Measurements from ENCODE around the gene METTL22.

The METTL22 gene

DNA sequence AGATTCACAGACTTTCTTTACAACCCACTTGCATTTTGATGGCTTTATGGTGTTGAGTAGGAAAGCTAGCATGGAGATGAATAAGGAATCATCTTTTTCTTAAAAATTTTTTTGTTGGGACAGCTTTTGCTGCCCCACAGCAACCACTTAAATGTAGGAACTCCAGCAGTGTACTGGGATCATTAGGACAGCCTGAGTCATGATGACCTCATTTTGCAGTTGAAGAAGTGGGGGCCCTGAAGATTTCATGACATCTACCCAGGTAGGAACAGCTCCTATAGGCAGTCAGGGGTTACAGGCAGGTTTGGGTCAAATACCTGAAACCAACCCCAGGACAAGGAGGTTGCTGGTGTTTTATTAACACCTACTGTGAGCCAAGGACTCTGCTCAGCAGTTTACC lies 2.1 kb downstream of the METTL22 start:
- no peak overlapping the region for H3K27ac ChIP-seq (ENCODE audit: low read depth, low read length)
- no peak overlapping the region for H3K9ac ChIP-seq (ENCODE audit: low read length)
- H3K4me1 ChIP-seq (ENCODE audit: insufficient read depth, low read length), result peaks cover 14% of the 10 kb centered on the region
- H3K27me3 ChIP-seq (ENCODE audit: control insufficient read depth in 1 of 2, insufficient read depth in 2 of 2, low read length in 2 of 2), result no peaks in the 10 kb centered on the region
- peaks cover 30% of the 10 kb centered on the region for H3K36me3 ChIP-seq (ENCODE audit: insufficient read depth, low read length)
- no peak overlapping the region for H3K4me3 ChIP-seq (ENCODE audit: low read depth in 1 of 2, low read length in 2 of 2)
- H3K9me3 ChIP-seq (ENCODE audit: low read length), result no peaks in the 10 kb centered on the region

DNA sequence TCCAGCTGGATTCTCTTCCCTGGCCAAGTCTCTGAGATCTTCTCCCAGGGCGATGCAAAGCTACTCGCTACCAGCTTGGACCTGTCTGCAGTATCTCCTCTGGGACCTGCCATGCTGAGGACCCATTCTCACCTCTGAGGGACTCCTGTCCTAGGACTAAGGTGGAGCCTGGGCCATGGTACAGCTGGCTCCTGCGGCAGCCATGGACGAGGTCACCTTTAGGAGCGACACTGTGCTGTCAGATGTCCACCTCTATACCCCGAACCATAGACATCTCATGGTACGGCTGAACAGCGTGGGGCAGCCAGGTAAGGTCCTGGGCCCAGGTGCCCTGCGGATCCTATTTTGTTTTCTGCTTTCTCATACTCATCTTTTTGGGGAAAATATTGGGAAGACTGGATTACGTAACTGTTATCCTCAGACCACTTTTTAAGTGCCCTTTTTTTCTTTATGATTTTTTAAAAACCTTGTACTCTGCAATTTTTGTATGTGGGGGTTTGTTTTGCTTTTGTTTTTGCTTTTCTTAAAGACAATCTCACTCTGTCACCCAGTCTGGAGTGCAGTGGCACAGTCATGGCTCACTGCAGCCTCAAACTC lies 4.1 kb downstream of the METTL22 start:
- Histone ChIP-seq H3K9ac (ENCODE audit: low read length) (no peak overlapping the region), H3K36me3 (ENCODE audit: insufficient read depth, low read length) (peaks cover 50% of the 10 kb centered on the region), H3K4me1 (ENCODE audit: insufficient read depth, low read length) (peaks cover 14% of the 10 kb centered on the region)

DNA sequence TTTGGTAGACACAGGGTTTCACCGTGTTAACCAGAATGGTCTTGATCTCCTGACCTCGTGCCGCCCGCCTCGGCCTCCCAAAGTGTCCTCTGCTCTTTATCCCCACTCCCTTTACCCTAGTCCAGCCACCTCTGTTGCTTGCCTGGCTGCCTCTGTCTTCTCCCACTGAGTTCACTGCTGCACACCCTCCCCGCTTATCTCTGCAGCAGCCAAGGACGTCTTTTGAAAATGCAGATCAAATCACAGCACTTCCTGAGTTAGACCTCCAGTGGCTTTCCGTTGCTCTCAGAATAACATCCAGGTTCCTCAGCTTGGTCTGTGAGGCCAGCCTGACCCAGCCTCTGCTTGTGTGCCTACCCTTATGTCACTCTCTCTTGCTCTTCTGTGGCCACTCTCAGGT lies 5.4 kb downstream of the METTL22 start:
- Histone ChIP-seq H3K9ac (ENCODE audit: low read length) (no peak overlapping the region), H3K9me3 (ENCODE audit: low read length) (no peaks in the 10 kb centered on the region), H3K36me3 (ENCODE audit: insufficient read depth, low read length) (peaks cover 58% of the 10 kb centered on the region), H3K27ac (ENCODE audit: low read depth, low read length) (no peak overlapping the region), H3K4me1 (ENCODE audit: insufficient read depth, low read length) (peaks cover 14% of the 10 kb centered on the region), H3K4me3 (ENCODE audit: low read depth in 1 of 2, low read length in 2 of 2) (no peak overlapping the region), H3K27me3 (ENCODE audit: control insufficient read depth in 1 of 2, insufficient read depth in 2 of 2, low read length in 2 of 2) (no peaks in the 10 kb centered on the region)

More for the DNA sequence above, 4.1 kb downstream of the METTL22 start:
- Histone ChIP-seq H3K4me3 (ENCODE audit: low read depth in 1 of 2, low read length in 2 of 2) (no peak overlapping the region), H3K9me3 (ENCODE audit: low read length) (no peaks in the 10 kb centered on the region), H3K27ac (ENCODE audit: low read depth, low read length) (no peak overlapping the region), H3K27me3 (ENCODE audit: control insufficient read depth in 1 of 2, insufficient read depth in 2 of 2, low read length in 2 of 2) (no peaks in the 10 kb centered on the region)

DNA sequence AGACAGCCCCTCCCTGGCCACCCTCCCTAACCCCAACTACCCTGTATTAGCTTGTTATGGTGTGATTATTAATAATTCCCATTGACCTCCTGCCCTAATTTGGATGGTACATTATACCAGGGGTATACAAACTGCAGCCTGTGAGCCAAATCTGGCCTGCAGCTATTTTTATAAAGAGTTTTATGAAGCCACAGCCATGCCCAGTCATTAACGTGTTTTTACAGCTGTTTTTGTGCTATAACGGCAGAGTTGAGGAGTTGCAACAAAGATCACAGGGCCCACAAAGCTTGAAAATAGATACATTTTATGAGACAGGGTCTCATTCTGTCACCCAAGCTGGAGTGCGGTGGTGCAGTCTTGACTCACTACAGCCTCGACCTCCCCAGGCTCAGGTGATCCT lies 6.0 kb downstream of the METTL22 start:
- no peaks in the 10 kb centered on the region for H3K27me3 ChIP-seq (ENCODE audit: control insufficient read depth in 1 of 2, insufficient read depth in 2 of 2, low read length in 2 of 2)
- H3K9ac ChIP-seq (ENCODE audit: low read length), result no peak overlapping the region
- no peak overlapping the region for H3K4me3 ChIP-seq (ENCODE audit: low read depth in 1 of 2, low read length in 2 of 2)
- H3K9me3 ChIP-seq (ENCODE audit: low read length), result no peaks in the 10 kb centered on the region
- peaks cover 63% of the 10 kb centered on the region for H3K36me3 ChIP-seq (ENCODE audit: insufficient read depth, low read length)
- peaks cover 11% of the 10 kb centered on the region for H3K4me1 ChIP-seq (ENCODE audit: insufficient read depth, low read length)
- H3K27ac ChIP-seq (ENCODE audit: low read depth, low read length), result no peak overlapping the region

DNA sequence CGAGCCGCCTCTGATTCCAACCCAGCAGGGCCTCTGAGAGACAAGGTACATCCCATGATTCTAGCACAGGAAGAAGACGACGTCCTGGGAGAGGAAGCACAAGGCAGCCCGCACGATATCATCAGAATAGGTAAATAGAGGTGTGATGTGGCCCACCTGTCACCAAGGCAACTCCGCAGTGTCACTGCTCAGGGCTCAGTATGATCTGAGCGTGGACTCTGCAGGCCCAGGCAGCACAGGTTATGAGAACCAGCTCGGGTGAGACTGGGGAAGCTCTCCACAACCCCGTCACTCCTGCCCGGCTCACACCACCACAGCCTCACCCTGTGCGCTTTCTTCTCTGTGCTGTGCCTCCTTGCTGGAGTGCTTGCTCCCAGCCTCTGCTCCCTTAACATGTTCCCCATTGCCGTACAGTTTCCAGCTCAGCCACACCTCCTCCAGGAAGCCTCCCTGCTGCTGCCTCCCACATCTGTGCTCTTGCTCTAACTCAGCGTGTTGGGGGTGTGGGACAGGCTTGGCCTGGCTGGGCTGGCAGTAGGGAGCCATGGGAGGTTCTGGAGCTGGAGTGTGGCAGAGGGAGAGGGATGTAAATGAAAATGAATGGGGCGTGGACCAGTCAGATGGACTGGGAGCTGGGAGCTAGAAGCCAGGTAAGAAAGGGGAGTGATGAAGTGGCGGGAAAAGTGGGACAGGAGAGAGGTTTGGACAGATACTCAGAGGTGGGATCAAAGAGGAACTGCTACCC lies 7.7 kb downstream of the METTL22 start:
- Histone ChIP-seq H3K9ac (ENCODE audit: low read length) (no peak overlapping the region), H3K36me3 (ENCODE audit: insufficient read depth, low read length) (peaks cover 76% of the 10 kb centered on the region), H3K27me3 (ENCODE audit: control insufficient read depth in 1 of 2, insufficient read depth in 2 of 2, low read length in 2 of 2) (no peaks in the 10 kb centered on the region), H3K9me3 (ENCODE audit: low read length) (no peaks in the 10 kb centered on the region), H3K27ac (ENCODE audit: low read depth, low read length) (no peak overlapping the region), H3K4me1 (ENCODE audit: insufficient read depth, low read length) (no peaks in the 10 kb centered on the region), H3K4me3 (ENCODE audit: low read depth in 1 of 2, low read length in 2 of 2) (no peak overlapping the region)

DNA sequence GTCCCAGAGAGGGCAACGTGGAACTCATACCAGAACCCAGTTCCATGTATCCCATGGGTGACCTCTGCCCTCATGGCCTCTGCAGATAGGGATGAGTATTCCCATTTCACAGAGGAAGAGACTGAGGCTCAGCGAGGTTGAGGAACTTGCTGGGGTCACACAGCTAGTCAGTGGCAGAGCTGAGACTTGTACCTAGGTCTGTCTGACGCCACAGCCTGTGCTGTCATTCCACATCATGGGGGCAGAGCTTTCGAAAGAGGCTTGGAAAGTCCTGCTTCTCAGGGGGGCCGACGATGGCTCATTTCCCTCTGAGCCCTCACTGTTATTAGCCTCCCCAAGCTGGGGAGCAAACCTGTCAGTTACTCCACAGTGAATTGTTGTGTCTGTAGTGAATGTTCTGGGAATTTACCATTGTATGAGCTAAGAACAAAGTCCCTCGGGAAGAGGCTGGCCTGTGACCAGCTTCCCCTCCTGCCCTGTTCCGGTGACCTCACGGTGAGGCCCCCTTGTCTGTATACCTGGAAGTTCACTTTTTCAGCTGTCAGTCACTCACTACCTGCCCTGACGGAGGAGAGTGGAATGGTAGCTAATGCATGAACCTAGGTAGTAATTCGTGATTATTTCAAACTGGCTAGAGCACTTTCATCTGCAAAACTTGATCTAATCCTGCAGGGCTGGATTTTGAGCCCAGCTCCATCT lies 8.9 kb downstream of the METTL22 start:
- Histone ChIP-seq H3K36me3 (ENCODE audit: insufficient read depth, low read length) (peaks cover 80% of the 10 kb centered on the region), H3K27me3 (ENCODE audit: control insufficient read depth in 1 of 2, insufficient read depth in 2 of 2, low read length in 2 of 2) (no peaks in the 10 kb centered on the region), H3K27ac (ENCODE audit: low read depth, low read length) (no peak overlapping the region), H3K9me3 (ENCODE audit: low read length) (no peaks in the 10 kb centered on the region), H3K4me3 (ENCODE audit: low read depth in 1 of 2, low read length in 2 of 2) (no peak overlapping the region), H3K9ac (ENCODE audit: low read length) (no peak overlapping the region), H3K4me1 (ENCODE audit: insufficient read depth, low read length) (no peaks in the 10 kb centered on the region)

DNA sequence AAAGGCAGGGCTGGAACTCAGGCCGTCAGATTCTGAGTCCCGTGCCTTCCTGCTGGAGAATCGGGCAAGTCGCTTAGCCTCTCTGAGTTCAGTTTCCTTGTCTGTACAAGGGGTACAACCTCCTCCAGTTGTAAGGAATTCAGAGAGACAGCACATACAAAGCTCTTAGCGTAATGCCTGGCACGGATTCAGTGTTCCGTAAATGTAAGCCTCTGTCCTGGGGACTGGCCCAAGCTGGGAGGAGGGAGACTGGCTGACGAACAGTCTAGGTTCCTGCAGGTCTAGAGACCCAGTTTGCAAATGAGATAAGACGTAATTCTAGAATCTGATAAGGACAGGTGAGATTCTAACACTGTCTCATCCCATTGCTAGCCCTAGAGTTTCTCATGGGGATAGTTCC lies 9.9 kb downstream of the METTL22 start:
- Histone ChIP-seq H3K36me3 (ENCODE audit: insufficient read depth, low read length) (peaks cover 77% of the 10 kb centered on the region), H3K9me3 (ENCODE audit: low read length) (no peaks in the 10 kb centered on the region), H3K27ac (ENCODE audit: low read depth, low read length) (no peak overlapping the region), H3K4me3 (ENCODE audit: low read depth in 1 of 2, low read length in 2 of 2) (no peak overlapping the region), H3K9ac (ENCODE audit: low read length) (no peak overlapping the region), H3K27me3 (ENCODE audit: control insufficient read depth in 1 of 2, insufficient read depth in 2 of 2, low read length in 2 of 2) (no peaks in the 10 kb centered on the region), H3K4me1 (ENCODE audit: insufficient read depth, low read length) (no peaks in the 10 kb centered on the region)

DNA sequence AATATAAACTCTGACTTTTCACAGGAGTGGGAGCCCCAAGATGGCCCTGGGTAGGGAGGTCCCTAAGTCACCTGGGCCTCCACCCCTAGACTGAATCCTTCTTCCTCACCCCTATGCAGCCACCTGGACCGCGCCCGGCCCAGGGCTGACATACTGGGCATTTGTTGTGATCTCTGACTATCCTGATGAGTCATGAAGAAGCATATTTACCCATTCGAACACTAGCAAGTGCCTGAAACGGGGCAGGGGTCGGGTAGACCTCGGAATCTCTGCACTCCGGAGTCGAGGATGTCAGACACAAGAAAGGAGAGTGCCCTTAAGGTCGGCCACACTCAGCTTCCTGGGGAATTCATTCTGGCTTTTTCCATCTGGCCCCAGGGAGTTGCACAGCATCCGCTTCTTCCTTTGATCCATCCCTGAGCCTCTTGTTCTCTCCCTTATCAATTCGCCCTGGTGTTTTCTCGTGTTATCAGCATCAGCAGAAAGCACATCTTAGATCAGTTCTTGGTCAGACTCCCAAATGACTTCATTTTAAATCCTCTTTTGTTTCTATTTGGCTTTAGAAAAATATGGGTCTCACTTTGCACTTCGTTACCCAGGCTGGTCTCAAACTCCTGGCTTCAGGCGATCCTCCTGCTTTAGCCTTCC lies 10.4 kb downstream of the METTL22 start:
- Histone ChIP-seq H3K27ac (ENCODE audit: low read depth, low read length) (no peak overlapping the region), H3K9me3 (ENCODE audit: low read length) (no peaks in the 10 kb centered on the region), H3K36me3 (ENCODE audit: insufficient read depth, low read length) (peaks cover 80% of the 10 kb centered on the region), H3K27me3 (ENCODE audit: control insufficient read depth in 1 of 2, insufficient read depth in 2 of 2, low read length in 2 of 2) (no peaks in the 10 kb centered on the region), H3K4me3 (ENCODE audit: low read depth in 1 of 2, low read length in 2 of 2) (no peak overlapping the region), H3K9ac (ENCODE audit: low read length) (no peak overlapping the region), H3K4me1 (ENCODE audit: insufficient read depth, low read length) (no peaks in the 10 kb centered on the region)

DNA sequence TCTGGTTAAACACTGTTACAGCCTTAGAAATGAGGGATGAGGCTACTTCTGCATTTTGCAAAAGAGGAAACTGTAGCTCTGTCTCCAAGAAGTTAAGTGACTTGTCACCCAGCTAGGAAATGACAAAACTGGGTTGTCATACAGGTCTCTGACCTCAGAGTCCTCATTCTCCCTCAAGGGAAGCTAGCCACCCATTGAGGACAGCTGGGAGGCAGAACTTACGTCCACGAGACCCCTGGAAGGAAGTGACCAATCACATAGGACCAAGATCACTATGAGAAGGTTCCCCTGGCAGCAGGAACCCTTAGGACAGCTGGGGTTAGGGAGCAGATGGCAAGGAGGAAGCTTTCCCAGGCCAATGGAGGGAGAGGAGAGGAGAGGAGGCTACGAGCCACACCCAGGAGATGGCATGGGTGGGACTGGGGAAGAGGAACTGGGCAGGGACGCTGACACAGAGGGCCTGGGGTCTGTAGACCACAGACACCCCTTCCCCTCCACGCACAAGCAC lies 11.2 kb downstream of the METTL22 start:
- peaks cover 79% of the 10 kb centered on the region for H3K36me3 ChIP-seq (ENCODE audit: insufficient read depth, low read length)
- H3K4me3 ChIP-seq (ENCODE audit: low read depth in 1 of 2, low read length in 2 of 2), result no peak overlapping the region
- H3K9ac ChIP-seq (ENCODE audit: low read length), result no peak overlapping the region
- H3K9me3 ChIP-seq (ENCODE audit: low read length), result no peaks in the 10 kb centered on the region
- H3K27ac ChIP-seq (ENCODE audit: low read depth, low read length), result no peak overlapping the region
- no peaks in the 10 kb centered on the region for H3K4me1 ChIP-seq (ENCODE audit: insufficient read depth, low read length)
- H3K27me3 ChIP-seq (ENCODE audit: control insufficient read depth in 1 of 2, insufficient read depth in 2 of 2, low read length in 2 of 2), result no peaks in the 10 kb centered on the region

DNA sequence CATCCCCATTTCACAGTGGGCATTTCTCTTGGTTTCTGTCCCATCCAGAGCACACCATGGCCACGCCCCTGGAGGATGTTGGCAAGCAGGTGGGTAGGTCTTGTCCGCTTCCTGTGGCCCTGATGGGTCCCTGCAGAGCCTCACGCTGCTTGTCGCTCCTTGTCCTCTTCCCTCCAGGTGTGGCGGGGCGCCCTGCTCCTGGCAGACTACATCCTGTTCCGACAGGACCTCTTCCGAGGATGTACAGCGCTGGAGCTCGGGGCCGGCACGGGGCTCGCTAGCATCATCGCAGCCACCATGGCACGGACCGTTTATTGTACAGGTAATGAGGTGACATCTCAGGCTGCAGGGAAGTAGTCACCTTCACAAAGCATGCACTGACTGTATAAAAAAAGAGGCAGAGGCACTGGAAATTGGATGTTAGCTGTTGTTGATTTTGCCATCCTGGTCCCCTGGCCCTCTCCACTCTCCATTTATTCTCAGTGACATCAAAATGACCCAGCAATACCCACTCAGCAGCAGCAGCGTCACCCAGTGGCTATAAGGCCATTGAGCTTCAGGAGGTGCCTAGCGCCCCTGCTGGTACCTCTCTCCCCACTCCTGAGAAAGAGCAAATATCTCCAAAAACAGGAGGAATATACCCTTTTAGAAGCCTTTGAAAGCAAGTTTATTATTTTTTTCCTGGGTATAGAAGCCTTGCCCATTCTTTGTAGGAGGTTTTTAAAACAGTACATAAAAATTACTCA lies 13.7 kb downstream of the METTL22 start:
- Histone ChIP-seq H3K9ac (ENCODE audit: low read length) (no peak overlapping the region), H3K27ac (ENCODE audit: low read depth, low read length) (no peak overlapping the region), H3K9me3 (ENCODE audit: low read length) (no peaks in the 10 kb centered on the region), H3K4me3 (ENCODE audit: low read depth in 1 of 2, low read length in 2 of 2) (no peak overlapping the region), H3K27me3 (ENCODE audit: control insufficient read depth in 1 of 2, insufficient read depth in 2 of 2, low read length in 2 of 2) (no peaks in the 10 kb centered on the region), H3K4me1 (ENCODE audit: insufficient read depth, low read length) (no peaks in the 10 kb centered on the region), H3K36me3 (ENCODE audit: insufficient read depth, low read length) (peaks cover 72% of the 10 kb centered on the region)

DNA sequence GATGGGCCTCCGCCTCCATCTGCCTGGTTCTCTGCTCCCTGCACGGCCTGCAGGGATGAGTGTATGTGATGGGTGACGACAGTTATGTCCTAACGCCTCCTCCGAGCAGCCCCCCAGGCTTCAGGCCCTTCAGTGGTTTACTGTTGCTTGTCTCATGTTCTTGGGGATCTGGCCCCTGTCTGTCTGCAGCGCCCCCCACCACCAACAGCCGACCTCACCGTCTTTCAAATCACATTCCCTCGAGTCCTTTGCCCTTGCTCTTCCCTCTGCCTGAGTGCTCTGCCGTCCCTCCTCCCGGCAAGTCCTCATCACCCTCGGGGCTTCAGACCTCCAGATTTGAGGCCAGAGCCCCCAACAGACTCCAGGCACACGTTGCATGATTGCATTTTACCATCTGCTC lies 18.2 kb downstream of the METTL22 start:
- H3K27ac ChIP-seq (ENCODE audit: low read depth, low read length), result no peak overlapping the region
- H3K4me1 ChIP-seq (ENCODE audit: insufficient read depth, low read length), result no peaks in the 10 kb centered on the region
- no peak overlapping the region for H3K4me3 ChIP-seq (ENCODE audit: low read depth in 1 of 2, low read length in 2 of 2)
- H3K9ac ChIP-seq (ENCODE audit: low read length), result no peak overlapping the region
- peaks cover 76% of the 10 kb centered on the region for H3K36me3 ChIP-seq (ENCODE audit: insufficient read depth, low read length)
- H3K27me3 ChIP-seq (ENCODE audit: control insufficient read depth in 1 of 2, insufficient read depth in 2 of 2, low read length in 2 of 2), result no peaks in the 10 kb centered on the region
- H3K9me3 ChIP-seq (ENCODE audit: low read length), result no peaks in the 10 kb centered on the region

All from muscle layer of colon (tissue), 2 donors.